Neural crest cell (in vitro differentiated cells): ENCODE measurements around the gene SCAMP1. TPM values are rescaled to one million over a fixed set of nuclear protein-coding genes. Genes with fewer than 3 reads are reported as not detected.
"Not testable (repeated sequence)": the region's sequence is repeated elsewhere in the genome, so short reads cannot be mapped to it uniquely, and the experiment has no call there.

Source experiments
- DNase-seq: peaks from one replicate; pipeline ENCODE4 v3.0.0; 2021; ENCODE audit warnings: low read depth, mixed read lengths, low spot score
- H3K27ac Mint-ChIP-seq: one replicate; pipeline ENCODE4 v1.8.0; 2021; ENCODE audit warnings: mild to moderate bottlenecking, mixed read lengths; ENCODE audit not compliant: unreplicated experiment
- H3K27me3 Mint-ChIP-seq: 2 replicates; pipeline ENCODE4 v1.8.0; 2021; ENCODE audit warnings: low read depth, mild to moderate bottlenecking, mixed read lengths
- H3K36me3 Mint-ChIP-seq: 2 replicates; pipeline ENCODE4 v1.8.0; 2021; ENCODE audit warnings: low read depth, mild to moderate bottlenecking, mixed read lengths
- H3K4me1 Mint-ChIP-seq: 2 replicates; pipeline ENCODE4 v1.8.0; 2021; ENCODE audit warnings: mixed read lengths
- H3K4me3 Mint-ChIP-seq: one replicate; pipeline ENCODE4 v1.8.0; 2021; ENCODE audit warnings: mild to moderate bottlenecking, mixed read lengths
- H3K9me3 Mint-ChIP-seq: 2 replicates; pipeline ENCODE4 v1.8.0; 2021; ENCODE audit warnings: mixed read lengths
- total RNA-seq: library from RNA; stranded (reverse); gene quantifications from 2 replicates; pipeline ENCODE4 v1.2.1, GENCODE V29; 2021
- TF ChIP-seq, protein P1 (sequence below): fragments of 200-600 bp; sonication (generic); conservative IDR thresholded peaks from 2 replicates; pipeline ENCODE4 v1.5.0; 2021; ENCODE audit warnings: antibody characterized with exemption, mild to moderate bottlenecking

The SCAMP1 gene
- total RNA-seq, 1 donor from 2014 or later: 30.7 TPM

DNA sequence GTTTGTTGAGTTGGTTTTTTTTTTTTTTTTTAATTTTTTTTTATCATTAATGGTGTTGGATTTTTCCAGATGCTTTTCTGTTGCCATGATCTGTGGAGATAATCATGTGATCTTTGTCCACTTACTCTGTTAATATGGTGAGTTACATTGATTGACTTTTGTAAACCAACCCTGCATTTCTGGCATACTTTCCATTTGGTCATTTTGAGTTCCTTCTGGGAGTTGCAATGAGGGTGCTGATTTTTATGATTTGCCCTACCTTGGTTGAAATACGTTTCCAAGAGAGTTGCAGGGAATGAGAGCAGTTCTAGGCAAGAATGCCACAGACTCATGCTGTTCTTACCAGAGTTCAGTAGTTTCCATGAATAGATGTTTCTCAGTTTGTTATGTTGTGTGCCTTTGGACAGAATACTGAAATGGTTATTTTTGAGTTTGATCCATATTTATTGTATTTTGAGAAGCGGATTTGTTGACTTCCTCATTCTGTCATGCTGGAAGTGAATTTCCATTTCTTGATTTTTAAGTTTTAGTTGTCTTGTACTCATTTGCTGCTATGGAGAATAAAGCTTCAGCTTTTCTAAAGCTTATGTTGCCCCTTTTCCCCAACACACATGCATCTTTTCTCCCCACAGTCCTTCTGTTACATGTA, 69.0 kb downstream of the SCAMP1 start:
- Mint-ChIP-seq H3K27ac (no peak overlapping the region), H3K4me3 (no peak overlapping the region)
- TF ChIP-seq, protein P1, sequence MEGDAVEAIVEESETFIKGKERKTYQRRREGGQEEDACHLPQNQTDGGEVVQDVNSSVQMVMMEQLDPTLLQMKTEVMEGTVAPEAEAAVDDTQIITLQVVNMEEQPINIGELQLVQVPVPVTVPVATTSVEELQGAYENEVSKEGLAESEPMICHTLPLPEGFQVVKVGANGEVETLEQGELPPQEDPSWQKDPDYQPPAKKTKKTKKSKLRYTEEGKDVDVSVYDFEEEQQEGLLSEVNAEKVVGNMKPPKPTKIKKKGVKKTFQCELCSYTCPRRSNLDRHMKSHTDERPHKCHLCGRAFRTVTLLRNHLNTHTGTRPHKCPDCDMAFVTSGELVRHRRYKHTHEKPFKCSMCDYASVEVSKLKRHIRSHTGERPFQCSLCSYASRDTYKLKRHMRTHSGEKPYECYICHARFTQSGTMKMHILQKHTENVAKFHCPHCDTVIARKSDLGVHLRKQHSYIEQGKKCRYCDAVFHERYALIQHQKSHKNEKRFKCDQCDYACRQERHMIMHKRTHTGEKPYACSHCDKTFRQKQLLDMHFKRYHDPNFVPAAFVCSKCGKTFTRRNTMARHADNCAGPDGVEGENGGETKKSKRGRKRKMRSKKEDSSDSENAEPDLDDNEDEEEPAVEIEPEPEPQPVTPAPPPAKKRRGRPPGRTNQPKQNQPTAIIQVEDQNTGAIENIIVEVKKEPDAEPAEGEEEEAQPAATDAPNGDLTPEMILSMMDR: no peak

DNA sequence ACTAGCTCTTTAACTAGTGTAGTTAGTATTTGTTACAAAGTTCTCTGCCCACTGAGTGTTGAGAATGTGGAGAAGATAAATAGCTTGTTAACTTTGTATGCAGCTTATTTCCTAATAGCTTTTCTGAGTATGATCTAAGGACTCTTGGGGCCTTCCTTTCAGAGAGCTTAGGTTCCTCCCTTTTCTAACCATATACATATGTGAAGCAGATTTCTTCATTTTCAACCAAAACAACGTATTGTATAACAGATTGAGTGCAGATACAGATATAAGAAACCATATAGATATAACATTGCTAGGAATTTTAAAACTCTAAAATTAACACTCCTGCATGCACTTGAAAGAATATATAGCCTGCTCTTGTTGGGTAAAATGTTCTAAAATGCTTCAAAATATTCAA, 70.4 kb downstream of the SCAMP1 start:
- no peak for DNase-seq
- no peak overlapping the region for H3K27ac Mint-ChIP-seq
- peaks cover 5% of the 10 kb centered on the region for H3K9me3 Mint-ChIP-seq
- TF ChIP-seq, protein P1: no peak
- no peak overlapping the region for H3K4me3 Mint-ChIP-seq
- no peaks in the 10 kb centered on the region for H3K27me3 Mint-ChIP-seq
- H3K4me1 Mint-ChIP-seq: no peaks in the 10 kb centered on the region
- H3K36me3 Mint-ChIP-seq: peaks cover 26% of the 10 kb centered on the region

More for the DNA sequence above, 69.0 kb downstream of the SCAMP1 start:
- no peaks in the 10 kb centered on the region for H3K27me3 Mint-ChIP-seq
- no peaks in the 10 kb centered on the region for H3K4me1 Mint-ChIP-seq
- DNase-seq: no peak
- H3K9me3 Mint-ChIP-seq: peaks cover 6% of the 10 kb centered on the region
- peaks cover 20% of the 10 kb centered on the region for H3K36me3 Mint-ChIP-seq

DNA sequence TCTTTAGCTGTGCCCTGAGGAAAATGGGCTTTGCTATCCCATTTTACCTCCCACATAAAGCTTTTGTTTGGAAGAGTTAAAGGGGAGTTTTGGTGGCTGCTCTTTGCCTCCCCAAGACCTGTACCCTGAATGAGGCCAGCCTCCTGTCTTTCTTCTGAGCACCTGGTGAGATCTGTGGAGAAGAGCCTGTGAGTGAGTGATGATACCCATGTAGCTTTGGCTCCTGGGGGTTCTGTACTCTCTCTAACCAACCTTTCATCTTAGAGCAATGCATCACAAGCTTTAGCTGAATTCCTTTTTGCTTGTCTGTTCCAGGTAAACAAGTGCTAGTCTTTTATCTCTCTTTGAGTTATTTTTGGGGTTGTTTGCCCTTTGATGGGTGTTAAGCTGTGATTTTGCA, 73.6 kb downstream of the SCAMP1 start:
- H3K4me3 Mint-ChIP-seq: no peak overlapping the region
- H3K36me3 Mint-ChIP-seq: peaks cover 34% of the 10 kb centered on the region
- no peaks in the 10 kb centered on the region for H3K27me3 Mint-ChIP-seq
- no peak overlapping the region for H3K27ac Mint-ChIP-seq
- H3K4me1 Mint-ChIP-seq: no peaks in the 10 kb centered on the region
- peaks cover 3% of the 10 kb centered on the region for H3K9me3 Mint-ChIP-seq
- no peak for DNase-seq
- TF ChIP-seq, protein P1: no peak

DNA sequence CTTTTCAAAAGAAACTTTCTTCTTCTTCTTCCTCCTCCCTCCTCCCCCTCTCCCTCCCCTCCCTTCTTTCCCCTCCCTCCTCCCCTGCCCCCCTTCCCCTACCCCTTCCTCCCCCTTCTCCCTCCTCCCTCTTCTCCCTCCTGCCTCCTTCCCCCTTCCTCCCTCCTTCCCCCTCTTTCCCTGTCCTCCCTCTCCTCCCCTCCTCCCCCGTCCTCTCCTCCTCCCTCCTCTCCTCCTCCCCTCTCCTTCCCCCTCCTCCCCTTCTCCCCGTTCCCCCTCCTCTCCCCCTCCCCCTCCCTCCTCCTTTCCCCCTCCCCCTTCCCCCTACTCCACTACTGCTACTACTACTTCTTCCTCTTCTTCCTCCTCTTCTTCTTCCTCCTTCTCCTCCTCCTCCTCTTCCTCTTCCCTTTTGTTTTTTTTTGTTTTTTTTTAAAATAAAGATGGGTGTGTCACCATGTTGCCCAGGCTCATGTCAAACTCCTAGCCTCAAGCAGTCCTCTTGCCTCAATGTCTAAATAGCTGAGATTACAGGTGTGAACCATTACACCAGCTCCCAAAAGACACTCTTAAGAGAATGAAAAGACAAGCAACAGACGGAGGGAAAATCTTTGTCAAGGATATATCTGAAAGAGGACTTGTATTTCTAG, 87.5 kb downstream of the SCAMP1 start:
- Mint-ChIP-seq H3K27ac (no peak overlapping the region), H3K9me3 (peaks cover 3% of the 10 kb centered on the region), H3K4me3 (no peak overlapping the region), H3K4me1 (no peaks in the 10 kb centered on the region), H3K27me3 (no peaks in the 10 kb centered on the region), H3K36me3 (peaks cover 26% of the 10 kb centered on the region)
- TF ChIP-seq, protein P1: no peak
- DNase-seq: no peak

DNA sequence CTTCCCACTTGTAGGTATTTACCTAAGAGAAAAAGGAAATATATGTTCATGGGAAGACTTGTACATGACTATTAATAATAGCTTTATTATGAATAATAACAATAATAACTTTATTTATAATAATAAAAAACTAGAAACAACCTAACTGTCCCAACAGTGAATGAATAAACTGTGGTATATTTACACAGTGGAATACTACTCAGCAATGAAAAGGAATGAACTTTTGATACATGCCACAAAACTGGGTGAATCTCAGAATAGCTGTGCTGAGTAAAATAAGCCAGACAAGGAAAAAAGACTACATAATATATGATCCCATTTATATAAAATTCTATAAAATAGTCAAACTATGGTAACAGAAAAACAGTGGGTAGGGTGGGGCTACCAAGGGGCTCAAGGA, 88.7 kb downstream of the SCAMP1 start:
- H3K9me3 Mint-ChIP-seq: peaks cover 3% of the 10 kb centered on the region
- H3K27ac Mint-ChIP-seq: no peak overlapping the region
- H3K4me1 Mint-ChIP-seq: no peaks in the 10 kb centered on the region
- no peak overlapping the region for H3K4me3 Mint-ChIP-seq
- H3K27me3 Mint-ChIP-seq: no peaks in the 10 kb centered on the region
- TF ChIP-seq, protein P1: no peak
- H3K36me3 Mint-ChIP-seq: peaks cover 24% of the 10 kb centered on the region
- no peak for DNase-seq

DNA sequence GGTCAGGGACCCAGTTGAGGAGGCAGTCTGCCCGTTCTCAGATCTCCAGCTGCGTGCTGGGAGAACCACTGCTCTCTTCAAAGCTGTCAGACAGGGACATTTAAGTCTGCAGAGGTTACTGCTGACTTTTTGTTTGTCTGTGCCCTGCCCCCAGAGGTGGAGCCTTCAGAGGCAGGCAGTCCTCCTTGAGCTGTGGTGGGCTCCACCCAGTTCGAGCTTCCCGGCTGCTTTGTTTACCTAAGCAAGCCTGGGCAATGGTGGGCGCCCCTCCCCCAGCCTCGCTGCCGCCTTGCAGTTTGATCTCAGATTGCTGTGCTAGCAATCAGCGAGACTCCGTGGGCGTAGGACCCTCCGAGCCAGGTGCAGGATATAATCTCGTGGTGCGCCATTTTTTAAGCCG, 97.1 kb downstream of the SCAMP1 start:
- peaks cover 27% of the 10 kb centered on the region for H3K36me3 Mint-ChIP-seq
- not testable (repeated sequence) for H3K27me3 Mint-ChIP-seq, H3K4me1 Mint-ChIP-seq, H3K9me3 Mint-ChIP-seq, H3K27ac Mint-ChIP-seq, DNase-seq
- H3K4me3 Mint-ChIP-seq: peak overlapping the region; percentile 77
